Activated CD4-positive, alpha-beta T cell treated with anti-CD3 and anti-CD28 coated beads for 4 hours (primary cell): ENCODE results near the gene MAPK1.
"Not testable (repeated sequence)": the region's sequence is repeated elsewhere in the genome, so short reads cannot be mapped to it uniquely, and the experiment has no call there.

Source experiments
- DNase-seq, 2 donors: peaks; one replicate each; pipeline ENCODE4 v3.0.0-alpha.2; 2020

MAPK1 gene

DNA sequence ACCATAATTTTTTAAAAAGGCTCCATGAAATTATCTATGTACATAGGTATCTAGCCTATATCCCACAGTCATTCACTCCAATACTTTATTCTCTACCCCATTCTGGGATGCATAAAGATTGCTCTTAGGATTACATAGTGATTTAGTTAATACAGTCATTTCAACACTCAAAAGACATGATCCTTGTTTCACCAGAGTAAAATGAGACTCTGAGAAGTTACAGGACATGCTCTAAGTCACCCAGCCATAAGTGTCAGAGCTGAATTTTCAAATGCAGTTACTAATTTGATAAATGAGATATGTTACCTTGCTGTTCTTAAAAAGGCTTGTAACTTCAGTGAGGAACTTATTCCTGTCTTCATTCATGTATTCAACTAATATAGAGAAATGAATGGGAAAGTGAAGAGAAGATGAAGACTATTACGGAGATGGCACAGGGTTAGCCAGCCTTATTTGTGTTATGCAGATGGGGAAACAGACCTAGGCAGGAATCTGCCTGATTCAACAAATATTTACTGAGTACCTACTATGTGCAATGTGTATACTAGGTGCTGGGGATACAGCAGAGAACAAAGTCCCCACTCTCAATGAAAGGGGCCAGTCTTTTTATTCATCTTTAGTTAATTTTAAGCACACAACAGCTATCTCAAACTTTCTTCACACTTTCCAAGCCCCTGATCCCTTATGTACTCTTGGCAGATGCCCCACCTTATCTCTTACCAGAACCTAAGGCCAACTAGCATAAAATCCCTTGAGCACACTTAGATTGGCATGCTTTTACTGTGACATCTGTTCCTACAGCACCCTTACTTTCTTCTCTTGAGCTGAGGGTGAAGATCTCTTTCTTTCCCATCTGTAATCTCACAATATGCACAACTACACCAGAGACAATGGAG lies 21.6 kb downstream of the MAPK1 start:
- DNase-seq = no peak

DNA sequence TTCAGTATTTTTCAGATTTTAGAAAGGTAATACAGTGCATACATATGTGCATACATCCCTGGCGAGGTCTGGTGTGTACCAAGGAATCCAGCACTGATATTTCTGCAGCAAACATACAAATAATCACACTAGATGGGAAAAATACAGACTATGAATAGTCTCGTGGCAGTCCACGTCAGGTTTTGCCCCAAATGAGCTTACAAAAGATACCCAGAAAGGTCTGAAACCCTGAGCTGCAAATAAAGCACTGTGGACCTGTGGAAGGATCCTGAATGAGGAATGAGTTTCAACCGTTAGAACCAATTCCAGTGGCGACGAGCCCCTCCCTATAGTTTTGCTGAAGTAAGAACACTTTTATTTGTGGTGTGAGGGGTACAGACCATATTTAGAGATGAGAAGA lies 24.5 kb downstream of the MAPK1 start:
- DNase-seq = no peak

DNA sequence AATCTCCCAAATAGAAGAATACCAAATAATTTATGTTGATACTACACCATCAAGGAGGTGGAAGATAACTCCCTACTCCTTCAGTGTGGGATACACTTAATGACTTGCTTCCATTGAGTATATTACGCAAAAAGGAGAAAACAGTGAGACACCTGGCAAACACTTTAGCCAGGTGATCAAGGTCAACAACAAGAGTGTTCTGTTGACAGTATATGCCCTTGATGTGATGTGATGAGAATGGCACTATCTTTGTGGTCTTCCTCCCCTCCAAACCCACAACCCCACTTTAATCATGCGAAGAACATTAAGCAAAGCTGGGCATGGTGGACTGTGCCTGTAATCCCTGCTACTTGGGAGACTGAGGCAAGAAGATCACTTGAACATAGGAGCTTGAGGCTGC lies 26.0 kb downstream of the MAPK1 start:
- no peak for DNase-seq

DNA sequence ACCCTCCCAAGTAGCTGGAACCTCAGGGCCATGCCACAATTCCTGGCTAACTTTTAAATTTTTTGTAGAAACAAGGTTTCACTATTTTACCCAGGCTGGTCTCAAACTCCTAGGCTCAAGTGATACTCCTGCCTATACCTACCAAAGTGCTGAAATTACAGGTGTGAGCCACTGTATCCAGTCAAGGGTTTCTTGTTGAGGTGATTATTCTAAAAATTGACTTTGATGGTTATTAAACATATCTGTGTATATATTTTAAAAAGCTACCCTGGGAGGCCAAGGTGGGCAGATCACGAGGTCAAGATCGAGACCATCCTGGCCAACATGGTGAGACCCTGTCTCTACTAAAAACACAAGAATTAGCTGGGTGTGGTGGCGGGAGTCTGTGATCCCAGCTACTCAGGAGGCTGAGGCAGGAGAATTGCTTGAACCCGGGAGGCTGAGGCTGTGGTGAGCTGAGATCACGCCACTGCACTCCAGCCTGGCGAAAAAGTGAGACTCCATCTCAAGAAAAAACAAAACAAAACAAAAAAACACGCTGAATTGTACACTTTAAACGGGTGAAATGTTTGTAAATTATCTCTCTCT lies 27.1 kb downstream of the MAPK1 start:
- no peak for DNase-seq

DNA sequence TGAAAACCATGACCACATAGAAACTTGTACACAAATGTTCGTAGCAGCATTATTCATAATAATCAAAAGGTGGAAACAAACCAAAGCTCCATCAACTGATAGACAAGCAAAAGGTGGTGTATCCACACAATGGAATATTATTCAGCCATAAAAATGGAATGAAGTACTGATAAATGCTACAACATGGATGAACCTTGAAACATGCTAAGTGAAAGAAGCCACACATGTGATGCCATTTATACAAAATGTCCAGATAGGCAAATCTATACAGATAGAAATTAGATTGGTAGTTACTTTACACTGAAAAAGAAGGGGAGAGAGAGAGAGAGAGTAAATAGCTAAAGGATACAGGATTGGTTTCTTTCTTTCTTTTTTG lies 27.7 kb downstream of the MAPK1 start:
- DNase-seq = no peak

DNA sequence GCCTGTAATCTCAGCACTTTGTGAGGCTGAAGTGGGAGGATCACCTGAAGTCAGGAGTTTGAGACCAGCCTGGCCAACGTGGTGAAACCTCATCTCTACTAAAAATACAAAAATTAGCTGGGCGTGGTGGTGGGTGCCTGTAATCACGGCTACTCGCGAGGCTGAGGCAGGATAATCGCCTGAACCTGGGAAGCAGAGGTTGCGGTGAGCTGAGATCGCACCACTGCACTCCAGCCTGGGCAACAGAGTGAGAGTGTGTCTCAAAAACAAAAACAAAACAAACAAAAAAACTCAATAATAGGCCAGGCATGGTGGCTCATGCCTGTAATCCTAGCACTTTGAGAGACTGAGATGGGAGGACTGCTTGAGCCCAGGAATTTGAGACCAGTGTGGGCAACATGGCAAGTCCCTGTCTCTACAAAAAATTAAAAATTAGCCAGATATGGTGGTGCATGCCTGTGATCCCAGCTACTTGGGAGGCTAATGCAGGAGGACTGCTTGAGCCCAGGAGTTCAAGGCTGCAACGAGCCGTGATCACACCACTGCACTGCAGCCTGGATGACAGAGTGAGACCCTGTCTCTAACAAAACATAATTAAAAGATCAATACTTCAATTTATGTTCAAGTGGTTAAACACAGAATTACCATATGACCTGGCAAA lies 28.2 kb downstream of the MAPK1 start:
- DNase-seq = not testable (repeated sequence)

DNA sequence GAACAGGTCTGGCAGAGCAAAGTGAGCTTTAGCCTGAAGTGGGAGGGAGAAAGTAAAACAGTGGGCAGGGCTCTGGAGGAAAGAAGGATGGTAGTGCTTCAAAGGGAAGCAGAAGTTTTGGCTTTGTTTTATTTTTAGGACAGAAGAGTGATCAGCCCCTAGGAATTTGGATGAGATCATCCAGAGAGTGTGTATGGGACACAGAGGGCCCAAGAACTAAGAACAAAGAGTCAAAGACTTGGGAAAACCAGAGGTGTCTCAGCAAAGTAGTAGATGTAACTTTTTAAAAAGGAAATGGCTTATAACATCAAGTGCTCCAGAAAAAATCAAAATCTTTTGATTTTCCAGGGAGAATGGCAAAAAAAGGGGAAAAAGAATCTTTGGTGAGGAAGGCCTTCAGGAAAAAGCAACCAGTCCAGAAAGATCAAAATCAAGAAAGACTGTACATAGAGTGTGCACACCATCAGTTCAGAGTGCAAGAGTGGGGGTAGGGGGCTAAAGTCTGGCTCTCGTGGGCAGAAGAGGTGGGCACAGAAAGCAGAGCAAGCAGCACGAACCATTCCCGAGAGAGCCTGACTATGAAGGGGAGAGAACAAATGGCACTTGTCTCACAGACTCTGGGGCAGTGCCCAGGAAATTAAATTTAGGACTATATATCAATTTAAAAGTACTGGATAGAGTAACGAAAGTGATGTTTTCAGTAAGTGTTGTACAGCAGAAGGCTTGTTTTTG lies 30.0 kb downstream of the MAPK1 start:
- no peak for DNase-seq

DNA sequence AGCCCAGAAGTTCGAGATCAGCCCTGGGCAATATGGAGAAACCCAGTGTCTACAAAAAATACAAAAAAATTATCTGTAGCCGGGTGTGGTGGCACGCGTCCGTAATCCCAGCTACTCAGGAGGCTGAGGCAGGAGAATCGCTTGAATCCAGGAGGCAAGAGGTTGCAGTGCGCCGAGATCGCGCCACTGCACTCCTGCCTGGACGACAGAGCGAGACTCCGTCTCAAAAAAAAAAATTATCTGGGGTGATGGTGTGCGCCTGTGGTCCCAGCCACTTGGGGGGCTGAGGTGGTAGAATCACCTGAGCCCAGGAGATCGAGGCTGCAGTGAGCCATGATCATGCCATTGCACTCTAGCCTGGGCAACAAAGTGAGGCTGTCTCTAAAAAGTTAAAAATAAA lies 31.0 kb downstream of the MAPK1 start:
- DNase-seq = not testable (repeated sequence)

DNA sequence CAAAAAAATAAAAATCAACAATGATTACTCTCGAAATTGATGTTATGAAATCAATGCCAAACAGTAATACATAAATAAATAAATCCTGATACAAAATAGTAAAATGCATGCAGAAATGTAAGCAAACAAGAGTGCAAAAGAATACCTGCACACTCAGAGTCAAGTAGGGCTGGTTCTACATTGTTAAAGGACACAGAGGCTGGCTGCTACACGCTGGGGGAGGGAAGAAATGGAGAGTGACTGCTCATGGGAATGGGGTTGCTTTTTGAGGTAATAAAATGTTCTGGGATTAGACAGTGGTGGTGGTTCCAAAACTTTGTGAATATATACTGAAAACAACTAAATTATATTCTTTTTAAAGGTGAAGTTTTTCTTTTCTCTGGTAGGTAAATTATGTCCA lies 32.1 kb downstream of the MAPK1 start:
- no peak for DNase-seq

DNA sequence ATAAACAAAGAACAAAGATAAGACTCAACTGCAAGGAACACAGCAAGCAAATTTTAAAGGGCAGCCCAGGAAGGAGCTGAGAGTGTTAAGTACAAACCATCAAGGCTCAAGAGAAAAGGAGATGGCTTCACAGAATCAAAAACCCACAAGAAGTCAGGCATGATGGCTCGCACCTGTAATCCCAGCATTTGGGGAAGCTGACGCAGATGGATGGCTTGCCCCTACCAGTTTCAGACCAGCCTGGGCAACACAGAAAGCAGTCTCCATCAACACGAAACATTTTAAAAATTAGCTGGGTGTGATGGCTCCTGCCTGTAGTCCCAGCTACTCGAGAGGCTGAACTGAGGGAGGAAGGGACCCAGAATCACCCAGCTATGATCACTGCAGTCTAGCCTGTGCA lies 32.6 kb downstream of the MAPK1 start:
- DNase-seq = no peak

DNA sequence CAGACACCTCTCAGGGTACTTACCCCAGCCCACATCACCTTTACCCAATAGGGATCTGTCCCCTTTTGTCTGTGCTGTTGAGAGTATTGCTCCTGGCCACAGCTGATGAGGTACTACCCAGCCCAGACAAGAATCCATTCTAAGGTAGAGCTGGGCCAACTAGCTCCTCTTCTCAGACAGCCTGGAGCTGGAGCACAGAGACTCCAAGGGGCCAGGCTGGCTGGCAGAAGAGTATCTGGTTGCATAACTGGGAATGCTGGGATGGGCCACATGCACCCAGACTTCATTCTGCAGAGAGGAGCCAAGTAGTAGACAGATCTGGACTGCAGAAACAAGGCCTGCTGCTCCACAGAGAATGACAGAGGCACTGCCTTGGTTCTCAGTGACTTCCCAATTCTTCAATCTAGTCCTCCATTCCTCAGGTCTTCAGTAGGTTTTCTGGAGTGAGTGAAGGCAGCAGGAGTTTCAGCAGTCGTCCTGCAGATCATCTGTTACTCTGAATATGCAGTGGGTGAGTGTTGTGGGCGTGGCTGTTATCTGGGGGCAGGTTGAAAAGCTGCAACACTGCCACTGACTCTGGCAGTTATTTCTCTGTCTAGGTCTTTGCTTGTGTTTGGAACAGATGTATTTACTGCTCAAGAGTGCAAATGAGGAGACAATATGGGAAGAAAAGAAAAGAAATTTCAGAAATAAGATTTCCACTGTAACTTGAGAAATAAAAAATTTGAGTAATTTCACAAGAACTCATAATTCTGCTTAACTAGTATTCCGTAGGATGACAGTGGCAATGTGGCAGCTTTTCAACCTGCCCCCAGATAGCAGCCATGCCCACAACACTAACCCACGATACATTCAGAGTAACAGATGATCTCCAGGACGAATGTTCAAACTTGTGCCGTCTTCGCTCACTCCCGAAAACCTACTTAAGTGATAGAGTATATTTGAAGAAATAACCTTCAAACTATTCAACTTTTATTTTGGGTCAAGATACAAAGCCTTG lies 34.9 kb downstream of the MAPK1 start:
- DNase-seq = no peak

DNA sequence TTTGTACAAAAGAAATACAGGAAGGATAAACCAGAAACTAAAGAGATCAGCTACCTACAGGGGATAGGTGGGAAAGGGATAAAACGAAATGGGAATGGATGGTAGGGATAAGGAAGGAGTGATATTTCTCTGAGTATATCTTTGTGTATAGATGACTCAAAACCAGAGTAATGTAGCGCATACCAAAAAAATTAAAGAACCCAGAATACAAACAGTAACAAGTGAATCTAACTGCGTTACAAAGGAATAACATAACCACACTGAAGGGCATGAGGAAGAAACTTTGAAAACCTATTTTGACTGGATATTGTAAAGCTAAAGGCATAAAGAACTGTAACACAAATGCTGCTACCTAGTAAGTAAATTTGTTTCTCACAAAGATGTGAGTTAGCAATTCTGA lies 37.9 kb downstream of the MAPK1 start:
- no peak for DNase-seq

DNA sequence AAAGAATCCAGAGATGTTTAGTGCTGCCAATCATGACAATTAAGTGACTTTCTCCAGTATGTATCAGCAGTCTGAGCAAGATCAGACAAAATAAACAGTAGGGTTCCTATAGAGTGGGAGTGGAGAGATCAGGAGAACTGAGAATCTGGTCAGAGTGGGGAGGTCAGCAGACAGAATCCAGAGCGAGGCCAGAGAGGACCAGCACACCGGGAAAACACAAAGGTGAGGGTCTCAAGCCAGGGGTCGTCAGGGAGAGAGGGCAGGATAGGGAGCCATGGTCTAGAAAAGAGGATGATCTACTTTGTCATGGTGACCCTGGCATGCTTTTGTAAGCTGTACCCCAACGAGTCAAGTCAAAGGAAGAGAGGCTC lies 39.2 kb downstream of the MAPK1 start:
- no peak for DNase-seq

DNA sequence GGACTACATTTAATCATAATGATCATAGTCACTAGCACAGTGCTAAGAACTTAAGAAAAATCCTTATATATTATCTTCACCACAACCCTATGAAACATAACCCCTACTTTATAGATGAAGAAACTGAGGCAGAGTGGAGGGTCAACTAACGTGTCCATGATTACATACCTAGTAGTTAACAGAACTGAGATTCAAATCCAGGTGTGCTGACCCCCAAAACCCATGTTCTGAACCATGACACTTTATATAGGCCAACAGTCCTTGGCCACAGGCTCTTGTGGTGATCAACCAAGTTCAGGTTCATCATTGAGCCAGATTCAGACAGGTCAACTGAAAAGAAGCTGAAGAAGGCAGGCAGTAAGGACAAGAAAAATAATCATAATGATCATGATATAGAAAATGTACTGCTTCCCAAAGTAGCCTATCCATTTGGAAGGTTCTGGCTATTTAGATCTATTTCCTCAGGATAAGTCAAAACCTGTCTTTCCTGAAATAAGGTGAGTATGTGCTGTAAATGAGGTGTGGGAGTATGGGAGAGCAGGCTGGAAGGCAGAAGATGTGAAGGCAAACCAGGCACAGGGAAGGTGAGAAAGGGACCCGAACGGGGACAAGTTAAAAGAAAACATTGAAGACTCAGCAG lies 39.7 kb downstream of the MAPK1 start:
- no peak for DNase-seq

DNA sequence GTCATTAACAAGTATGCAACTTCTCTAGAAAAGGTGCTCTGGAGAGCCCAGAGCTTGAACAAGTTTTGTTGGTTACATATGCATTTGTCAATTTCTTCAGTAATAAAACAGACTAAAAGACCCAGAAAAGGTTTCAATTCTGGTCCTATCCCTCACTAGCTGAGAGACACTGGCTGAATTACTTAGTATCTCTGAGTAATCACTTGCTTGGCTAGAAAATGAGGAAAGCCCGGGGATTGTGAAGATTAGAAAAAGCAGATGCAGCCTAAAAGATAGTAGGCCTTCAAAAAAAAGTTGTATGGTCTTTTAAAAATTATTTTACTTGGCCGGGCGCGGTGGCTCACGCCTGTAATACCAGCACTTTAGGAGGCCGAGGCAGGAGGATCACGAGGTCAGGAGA lies 41.2 kb downstream of the MAPK1 start:
- no peak for DNase-seq

DNA sequence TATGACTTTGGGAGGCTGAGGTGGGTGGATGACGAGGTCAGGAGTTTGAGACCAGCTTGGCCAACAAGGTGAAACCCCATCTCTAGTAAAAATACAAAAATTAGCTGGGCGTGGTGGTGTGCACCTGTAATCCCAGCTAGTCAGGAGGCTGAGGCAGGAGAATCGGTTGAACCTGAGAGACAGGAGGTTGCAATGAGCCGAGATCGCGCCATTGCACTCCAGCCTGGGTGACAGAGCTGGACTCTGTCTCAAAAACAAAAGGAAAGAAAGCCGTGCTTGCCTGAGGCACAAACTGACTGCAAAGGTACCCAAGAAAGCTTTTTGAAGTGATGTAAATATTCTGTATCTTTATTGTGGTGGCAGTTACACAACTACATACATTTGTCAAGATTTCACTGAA lies 42.5 kb downstream of the MAPK1 start:
- DNase-seq = not testable (repeated sequence)

DNA sequence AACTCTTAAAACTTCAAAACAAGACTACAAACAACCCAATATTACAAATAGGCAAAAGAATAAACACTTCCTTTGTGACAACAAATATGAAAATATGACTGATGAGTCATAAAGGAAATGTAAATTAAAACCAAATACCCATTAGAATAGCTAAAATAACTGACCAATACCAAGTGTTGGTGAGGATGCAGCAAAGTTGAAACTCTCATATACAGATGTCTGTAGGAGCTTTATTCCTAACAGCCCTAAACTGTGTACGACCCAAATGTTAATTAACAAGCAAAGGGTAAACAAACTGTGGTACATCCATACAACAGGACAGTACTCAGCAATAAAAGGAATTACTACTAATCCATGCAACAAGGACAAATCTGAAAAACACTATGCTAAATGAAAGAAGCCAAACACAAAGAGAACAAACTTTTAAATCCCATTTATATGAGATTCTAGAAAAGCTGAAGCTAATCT lies 43.0 kb downstream of the MAPK1 start:
- DNase-seq = no peak

DNA sequence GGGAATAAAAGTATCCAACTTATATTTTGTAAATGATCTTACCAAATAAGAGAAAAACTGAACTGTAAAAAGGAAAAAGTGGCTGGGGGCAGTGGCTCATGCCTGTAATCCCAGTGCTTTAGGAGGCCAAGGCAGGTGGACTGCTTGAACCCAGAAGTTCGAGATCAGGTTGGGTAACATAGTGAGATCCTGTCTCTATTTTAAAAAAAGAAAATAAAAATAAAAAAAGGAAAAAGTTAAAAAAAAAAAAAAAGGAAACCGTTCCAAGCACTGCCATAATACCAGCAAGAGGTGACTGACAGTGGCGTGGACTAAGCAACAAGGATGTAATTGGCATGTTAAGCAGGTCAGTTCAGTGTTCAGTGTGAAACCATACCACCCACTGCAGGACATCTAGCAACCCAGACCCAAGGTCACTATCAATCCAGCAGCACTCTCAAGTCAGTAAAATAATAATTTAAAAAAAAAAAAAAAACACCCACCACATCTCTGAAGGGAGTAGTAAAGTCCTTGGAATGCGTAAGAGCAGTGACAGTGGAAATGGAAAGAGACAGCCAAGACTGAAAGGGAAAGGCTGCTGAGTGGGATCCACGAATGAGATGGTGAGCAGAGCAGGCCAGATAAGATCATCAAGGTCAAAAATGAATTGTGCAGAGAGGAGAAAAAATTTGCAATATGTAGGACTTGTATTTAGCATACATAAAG lies 43.6 kb downstream of the MAPK1 start:
- no peak for DNase-seq

DNA sequence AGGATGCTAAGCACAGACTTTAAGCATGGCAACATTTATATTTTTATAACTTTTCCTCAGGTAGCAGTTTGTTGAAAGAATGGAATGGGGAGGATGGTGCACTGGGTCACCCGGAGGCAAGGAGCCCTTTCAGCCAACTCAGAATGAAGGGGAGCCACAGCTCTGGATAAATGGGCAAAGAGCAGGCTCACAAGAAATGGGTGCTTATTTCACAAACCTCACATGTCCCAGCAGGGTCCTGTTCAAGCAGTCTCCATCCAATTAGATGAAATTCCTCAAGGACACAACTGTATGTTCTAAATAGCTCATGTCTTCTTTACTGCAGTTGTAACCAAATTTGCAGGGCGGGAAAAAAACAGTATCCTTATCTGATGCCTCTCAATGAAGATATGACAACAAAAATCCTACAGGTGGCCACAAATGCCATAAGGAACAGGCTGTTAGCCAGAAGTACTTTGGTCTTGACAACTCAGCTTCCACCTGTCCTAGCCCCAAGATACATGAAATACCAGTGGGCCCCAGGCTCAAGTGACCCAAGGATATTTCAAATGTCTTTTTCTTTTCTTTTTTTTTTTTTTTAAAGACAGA lies 48.2 kb downstream of the MAPK1 start:
- DNase-seq = no peak

DNA sequence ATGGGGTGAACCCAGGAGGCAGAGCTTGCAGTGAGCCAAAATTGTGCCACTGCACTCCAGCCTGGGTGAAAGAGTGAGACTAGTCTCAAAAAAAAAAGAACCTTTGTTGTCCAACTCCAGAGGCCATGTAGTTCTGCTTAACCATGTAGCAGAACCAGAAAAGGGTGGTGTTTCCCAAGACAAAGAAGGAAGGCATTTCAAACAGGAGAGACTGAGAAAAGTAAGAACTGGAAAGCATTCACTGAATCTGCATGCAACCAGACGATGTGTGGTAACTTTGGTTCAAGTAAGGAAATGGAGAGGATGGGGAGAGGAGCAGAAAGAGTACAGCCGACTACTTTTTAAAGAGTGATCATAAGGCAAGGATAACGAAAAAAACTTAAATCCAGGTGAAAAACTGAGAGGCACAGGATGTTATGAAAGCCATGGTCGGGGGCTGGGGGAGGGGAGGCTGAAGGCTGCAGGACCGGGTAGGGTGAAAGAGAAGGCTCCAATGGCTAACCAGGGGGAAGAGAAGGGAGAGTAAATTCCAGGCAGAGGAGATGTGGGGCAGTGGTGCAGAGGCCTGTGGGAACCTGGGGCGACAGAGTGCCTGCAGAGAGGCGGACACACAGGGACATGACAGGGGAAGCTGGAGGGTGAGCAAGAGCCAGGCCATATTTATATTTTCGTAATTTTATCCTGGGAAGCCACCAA lies 48.8 kb downstream of the MAPK1 start:
- no peak for DNase-seq
